NB4 (cell line): ENCODE measurements around the gene FBXL17.

Source experiments
- POLR2A ChIP-seq: IDR thresholded peaks from 2 replicates; pipeline ENCODE4 v1.6.1; 2011; ENCODE audit warnings: mild to moderate bottlenecking; ENCODE audit not compliant: insufficient read length; ENCODE audit errors: extremely low read depth
- TF ChIP-seq, protein P1 (sequence below): IDR thresholded peaks from one replicate; pipeline ENCODE4 v1.5.1; 2012; ENCODE audit warnings: low read depth, low read length
- TF ChIP-seq, protein P2 (sequence below): IDR thresholded peaks from 2 replicates; pipeline ENCODE4 v1.6.1; 2011; ENCODE audit warnings: low read depth, low read length

GRCh38 chr5:107835096-107835495 lies 546.8 kb downstream of the FBXL17 start:
- TF ChIP-seq, protein P1, sequence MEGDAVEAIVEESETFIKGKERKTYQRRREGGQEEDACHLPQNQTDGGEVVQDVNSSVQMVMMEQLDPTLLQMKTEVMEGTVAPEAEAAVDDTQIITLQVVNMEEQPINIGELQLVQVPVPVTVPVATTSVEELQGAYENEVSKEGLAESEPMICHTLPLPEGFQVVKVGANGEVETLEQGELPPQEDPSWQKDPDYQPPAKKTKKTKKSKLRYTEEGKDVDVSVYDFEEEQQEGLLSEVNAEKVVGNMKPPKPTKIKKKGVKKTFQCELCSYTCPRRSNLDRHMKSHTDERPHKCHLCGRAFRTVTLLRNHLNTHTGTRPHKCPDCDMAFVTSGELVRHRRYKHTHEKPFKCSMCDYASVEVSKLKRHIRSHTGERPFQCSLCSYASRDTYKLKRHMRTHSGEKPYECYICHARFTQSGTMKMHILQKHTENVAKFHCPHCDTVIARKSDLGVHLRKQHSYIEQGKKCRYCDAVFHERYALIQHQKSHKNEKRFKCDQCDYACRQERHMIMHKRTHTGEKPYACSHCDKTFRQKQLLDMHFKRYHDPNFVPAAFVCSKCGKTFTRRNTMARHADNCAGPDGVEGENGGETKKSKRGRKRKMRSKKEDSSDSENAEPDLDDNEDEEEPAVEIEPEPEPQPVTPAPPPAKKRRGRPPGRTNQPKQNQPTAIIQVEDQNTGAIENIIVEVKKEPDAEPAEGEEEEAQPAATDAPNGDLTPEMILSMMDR, result no peak
- TF ChIP-seq, protein P2, sequence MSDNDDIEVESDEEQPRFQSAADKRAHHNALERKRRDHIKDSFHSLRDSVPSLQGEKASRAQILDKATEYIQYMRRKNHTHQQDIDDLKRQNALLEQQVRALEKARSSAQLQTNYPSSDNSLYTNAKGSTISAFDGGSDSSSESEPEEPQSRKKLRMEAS, result no peak
- TF ChIP-seq POLR2A, result no peak
